WTC11 (cell line): ENCODE results near the gene ZSCAN25. TPM values are rescaled to one million over a fixed set of nuclear protein-coding genes. Genes with fewer than 3 reads are reported as not detected.

Source experiments
- ATAC-seq: fragments of 200-7000 bp; cut with Tn5 transposase; 2 replicates; pipeline ENCODE4 v1.10.0; 2021; ENCODE audit warnings: mild to moderate bottlenecking, moderate library complexity
- CTCF ChIA-PET: fragments of 300-600 bp; sonication (Branson Sonifier 250); formaldehyde crosslinking; loops from one replicate; lab custom pipeline; 2021; ENCODE audit warnings: antibody characterized with exemption; lab: Charles Lee
- POLR2A ChIA-PET: fragments of 350-600 bp; sonication (Branson Sonifier 250); formaldehyde crosslinking; loops from one replicate; lab custom pipeline; 2021; ENCODE audit warnings: antibody characterized with exemption; lab: Charles Lee
- DNase-seq: peaks from one replicate; pipeline ENCODE4 v3.0.0; 2021; ENCODE audit warnings: low spot score
- H3K27ac Mint-ChIP-seq: 2 replicates; pipeline ENCODE4 v1.8.0; 2021; ENCODE audit warnings: mixed read lengths
- H3K27me3 Mint-ChIP-seq: 2 replicates; pipeline ENCODE4 v1.8.0; 2021; ENCODE audit warnings: low read depth, mild to moderate bottlenecking, moderate library complexity, mixed read lengths
- H3K36me3 Mint-ChIP-seq: 2 replicates; pipeline ENCODE4 v1.8.0; 2021; ENCODE audit warnings: mixed read lengths
- H3K4me1 Mint-ChIP-seq: 2 replicates; pipeline ENCODE4 v1.8.0; 2022; ENCODE audit warnings: mixed read lengths
- H3K4me3 Mint-ChIP-seq: 2 replicates; pipeline ENCODE4 v1.8.0; 2021; ENCODE audit warnings: mild to moderate bottlenecking, moderate library complexity, mixed read lengths
- H3K9me3 Mint-ChIP-seq: 2 replicates; pipeline ENCODE4 v1.8.0; 2021; ENCODE audit warnings: mixed read lengths
- CREB1 ChIP-seq: sonication (generic); formaldehyde crosslinking; IDR thresholded peaks from 2 replicates; pipeline ENCODE4 v1.8.0; 2023; ENCODE audit warnings: mild to moderate bottlenecking, missing genetic modification reagents
- CREM ChIP-seq: sonication (generic); formaldehyde crosslinking; IDR thresholded peaks from 2 replicates; pipeline ENCODE4 v1.8.1; 2022; ENCODE audit warnings: mild to moderate bottlenecking, missing genetic modification reagents, moderate library complexity
- EMX1 ChIP-seq: fragments of 250-450 bp; sonication (Bioruptor Pico); IDR thresholded peaks from 2 replicates; pipeline ENCODE4 v1.8.0; 2021; ENCODE audit warnings: mild to moderate bottlenecking
- GRHL2 ChIP-seq: fragments of 250-450 bp; sonication (Bioruptor Pico); IDR thresholded peaks from 2 replicates; pipeline ENCODE4 v1.8.0; 2022; ENCODE audit warnings: mild to moderate bottlenecking, moderate library complexity; ENCODE audit not compliant: insufficient replicate concordance, severe bottlenecking
- MYBL2 ChIP-seq: sonication (generic); formaldehyde crosslinking; IDR thresholded peaks from 2 replicates; pipeline ENCODE4 v1.8.1; 2023; ENCODE audit warnings: mild to moderate bottlenecking, moderate library complexity, missing genetic modification reagents
- NFATC4 ChIP-seq: fragments of 250-450 bp; sonication (Bioruptor Pico); IDR thresholded peaks from 2 replicates; pipeline ENCODE4 v1.9.0; 2021; ENCODE audit warnings: mild to moderate bottlenecking
- NR1H2 ChIP-seq: sonication (generic); formaldehyde crosslinking; IDR thresholded peaks from 2 replicates; pipeline ENCODE4 v1.9.0; 2021; ENCODE audit warnings: mild to moderate bottlenecking, moderate library complexity, missing genetic modification reagents
- RORB ChIP-seq: fragments of 250-450 bp; sonication (Bioruptor Pico); IDR thresholded peaks from 2 replicates; pipeline ENCODE4 v1.9.0; 2021; ENCODE audit warnings: mild to moderate bottlenecking
- SP1 ChIP-seq: sonication (generic); formaldehyde crosslinking; conservative IDR thresholded peaks from 2 replicates; pipeline ENCODE4 v1.8.1; 2022; ENCODE audit warnings: missing genetic modification reagents
- ZBTB21 ChIP-seq: sonication (generic); formaldehyde crosslinking; IDR thresholded peaks from 2 replicates; pipeline ENCODE4 v1.8.1; 2023; ENCODE audit warnings: mild to moderate bottlenecking, missing genetic modification reagents, borderline replicate concordance
- ZNF232 ChIP-seq: sonication (generic); formaldehyde crosslinking; IDR thresholded peaks from 2 replicates; pipeline ENCODE4 v1.8.0; 2022; ENCODE audit warnings: mild to moderate bottlenecking, missing genetic modification reagents
- ZNF671 ChIP-seq: fragments of 250-450 bp; sonication (Bioruptor Pico); IDR thresholded peaks from 2 replicates; pipeline ENCODE4 v1.8.0; 2021; ENCODE audit warnings: mild to moderate bottlenecking
- total RNA-seq: library from RNA; stranded (reverse); gene quantifications from 3 replicates; pipeline ENCODE4 v1.2.3, GENCODE V29; 2021
- TF ChIP-seq, protein P1 (sequence below): fragments of 250-450 bp; sonication (Bioruptor Pico); IDR thresholded peaks from 2 replicates; pipeline ENCODE4 v1.9.0; 2021; ENCODE audit warnings: mild to moderate bottlenecking, borderline replicate concordance
- TF ChIP-seq, protein P2 (sequence below): sonication (generic); formaldehyde crosslinking; IDR thresholded peaks from 2 replicates; pipeline ENCODE4 v1.8.1; 2022; ENCODE audit warnings: missing genetic modification reagents, borderline replicate concordance
- TF ChIP-seq, protein P3 (sequence below): sonication (generic); formaldehyde crosslinking; IDR thresholded peaks from 2 replicates; pipeline ENCODE4 v1.8.0; 2023; ENCODE audit warnings: missing genetic modification reagents
- TF ChIP-seq, protein P4 (sequence below): sonication (generic); formaldehyde crosslinking; IDR thresholded peaks from 2 replicates; pipeline ENCODE4 v1.8.0; 2023; ENCODE audit warnings: missing genetic modification reagents, mild to moderate bottlenecking, borderline replicate concordance

ZSCAN25 gene
- total RNA-seq, 1 experiment from 2014 or later = 20.1 TPM

DNA sequence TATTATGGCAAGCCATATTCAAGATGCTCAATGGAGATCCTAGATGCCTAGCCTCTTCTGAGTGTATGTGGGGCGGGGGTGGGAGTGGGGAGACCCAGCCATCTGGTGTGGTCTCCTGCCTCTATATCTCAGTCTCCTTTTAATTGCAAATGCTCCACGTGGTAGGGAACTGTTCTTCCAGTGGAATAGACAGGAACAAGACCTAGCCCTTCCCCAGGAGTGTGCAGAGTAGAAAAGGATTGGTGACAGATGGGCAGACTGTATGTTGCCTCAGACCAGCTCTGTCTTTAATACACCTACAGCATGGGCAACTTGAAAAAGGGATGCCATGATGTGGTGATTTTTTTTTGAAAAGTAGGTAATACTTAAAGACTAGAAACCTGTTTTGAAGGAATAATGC lies 50.4 kb downstream of the ZSCAN25 start:
- Mint-ChIP-seq H3K9me3 (no peaks in the 10 kb centered on the region), H3K27ac (no peak overlapping the region), H3K4me1 (no peaks in the 10 kb centered on the region), H3K4me3 (no peak overlapping the region), H3K27me3 (no peaks in the 10 kb centered on the region), H3K36me3 (no peaks in the 10 kb centered on the region)
- ChIA-PET POLR2A (no interaction called here), CTCF (no interaction called here)
- TF ChIP-seq ZBTB21 (CRISPR knock-in tag) = no peak
- TF ChIP-seq ZNF232 (CRISPR knock-in tag) = no peak
- TF ChIP-seq, protein P1, sequence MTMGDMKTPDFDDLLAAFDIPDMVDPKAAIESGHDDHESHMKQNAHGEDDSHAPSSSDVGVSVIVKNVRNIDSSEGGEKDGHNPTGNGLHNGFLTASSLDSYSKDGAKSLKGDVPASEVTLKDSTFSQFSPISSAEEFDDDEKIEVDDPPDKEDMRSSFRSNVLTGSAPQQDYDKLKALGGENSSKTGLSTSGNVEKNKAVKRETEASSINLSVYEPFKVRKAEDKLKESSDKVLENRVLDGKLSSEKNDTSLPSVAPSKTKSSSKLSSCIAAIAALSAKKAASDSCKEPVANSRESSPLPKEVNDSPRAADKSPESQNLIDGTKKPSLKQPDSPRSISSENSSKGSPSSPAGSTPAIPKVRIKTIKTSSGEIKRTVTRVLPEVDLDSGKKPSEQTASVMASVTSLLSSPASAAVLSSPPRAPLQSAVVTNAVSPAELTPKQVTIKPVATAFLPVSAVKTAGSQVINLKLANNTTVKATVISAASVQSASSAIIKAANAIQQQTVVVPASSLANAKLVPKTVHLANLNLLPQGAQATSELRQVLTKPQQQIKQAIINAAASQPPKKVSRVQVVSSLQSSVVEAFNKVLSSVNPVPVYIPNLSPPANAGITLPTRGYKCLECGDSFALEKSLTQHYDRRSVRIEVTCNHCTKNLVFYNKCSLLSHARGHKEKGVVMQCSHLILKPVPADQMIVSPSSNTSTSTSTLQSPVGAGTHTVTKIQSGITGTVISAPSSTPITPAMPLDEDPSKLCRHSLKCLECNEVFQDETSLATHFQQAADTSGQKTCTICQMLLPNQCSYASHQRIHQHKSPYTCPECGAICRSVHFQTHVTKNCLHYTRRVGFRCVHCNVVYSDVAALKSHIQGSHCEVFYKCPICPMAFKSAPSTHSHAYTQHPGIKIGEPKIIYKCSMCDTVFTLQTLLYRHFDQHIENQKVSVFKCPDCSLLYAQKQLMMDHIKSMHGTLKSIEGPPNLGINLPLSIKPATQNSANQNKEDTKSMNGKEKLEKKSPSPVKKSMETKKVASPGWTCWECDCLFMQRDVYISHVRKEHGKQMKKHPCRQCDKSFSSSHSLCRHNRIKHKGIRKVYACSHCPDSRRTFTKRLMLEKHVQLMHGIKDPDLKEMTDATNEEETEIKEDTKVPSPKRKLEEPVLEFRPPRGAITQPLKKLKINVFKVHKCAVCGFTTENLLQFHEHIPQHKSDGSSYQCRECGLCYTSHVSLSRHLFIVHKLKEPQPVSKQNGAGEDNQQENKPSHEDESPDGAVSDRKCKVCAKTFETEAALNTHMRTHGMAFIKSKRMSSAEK (CRISPR knock-in tag) = no peak
- no peak for TF ChIP-seq EMX1 (CRISPR knock-in tag)
- TF ChIP-seq NR1H2 (CRISPR knock-in tag) = no peak
- TF ChIP-seq MYBL2 (CRISPR knock-in tag) = no peak
- no peak for TF ChIP-seq NFATC4 (CRISPR knock-in tag)
- TF ChIP-seq, protein P2, sequence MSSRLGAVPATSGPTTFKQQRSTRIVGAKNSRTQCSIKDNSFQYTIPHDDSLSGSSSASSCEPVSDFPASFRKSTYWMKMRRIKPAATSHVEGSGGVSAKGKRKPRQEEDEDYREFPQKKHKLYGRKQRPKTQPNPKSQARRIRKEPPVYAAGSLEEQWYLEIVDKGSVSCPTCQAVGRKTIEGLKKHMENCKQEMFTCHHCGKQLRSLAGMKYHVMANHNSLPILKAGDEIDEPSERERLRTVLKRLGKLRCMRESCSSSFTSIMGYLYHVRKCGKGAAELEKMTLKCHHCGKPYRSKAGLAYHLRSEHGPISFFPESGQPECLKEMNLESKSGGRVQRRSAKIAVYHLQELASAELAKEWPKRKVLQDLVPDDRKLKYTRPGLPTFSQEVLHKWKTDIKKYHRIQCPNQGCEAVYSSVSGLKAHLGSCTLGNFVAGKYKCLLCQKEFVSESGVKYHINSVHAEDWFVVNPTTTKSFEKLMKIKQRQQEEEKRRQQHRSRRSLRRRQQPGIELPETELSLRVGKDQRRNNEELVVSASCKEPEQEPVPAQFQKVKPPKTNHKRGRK = no peak
- TF ChIP-seq GRHL2 (CRISPR knock-in tag) = no peak
- no peak for TF ChIP-seq CREB1 (CRISPR knock-in tag)
- TF ChIP-seq RORB = no peak
- TF ChIP-seq ZNF671 = no peak
- no peak for ATAC-seq
- DNase-seq = no peak

DNA sequence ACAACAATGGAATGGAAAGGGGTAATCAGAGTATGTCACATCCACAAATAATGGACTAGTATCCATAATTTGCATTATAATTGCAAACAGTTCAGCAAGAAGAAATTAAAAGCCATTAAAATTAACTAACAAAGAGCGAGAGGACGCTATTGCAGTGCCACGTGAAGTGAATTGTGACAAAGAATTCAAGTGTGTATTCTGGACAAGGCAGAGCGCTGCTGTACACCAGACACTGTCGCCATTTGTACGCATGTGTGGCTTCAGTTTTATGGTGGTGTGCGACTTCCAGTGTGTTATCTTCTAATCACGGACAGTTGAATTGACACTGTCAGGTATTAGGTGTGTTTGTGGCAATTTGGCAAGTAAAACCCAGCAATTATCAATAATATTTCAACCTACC lies 51.8 kb downstream of the ZSCAN25 start:
- TF ChIP-seq CREM (no peak), SP1 (CRISPR knock-in tag) (no peak), ZNF232 (CRISPR knock-in tag) (no peak)
- TF ChIP-seq, protein P3, sequence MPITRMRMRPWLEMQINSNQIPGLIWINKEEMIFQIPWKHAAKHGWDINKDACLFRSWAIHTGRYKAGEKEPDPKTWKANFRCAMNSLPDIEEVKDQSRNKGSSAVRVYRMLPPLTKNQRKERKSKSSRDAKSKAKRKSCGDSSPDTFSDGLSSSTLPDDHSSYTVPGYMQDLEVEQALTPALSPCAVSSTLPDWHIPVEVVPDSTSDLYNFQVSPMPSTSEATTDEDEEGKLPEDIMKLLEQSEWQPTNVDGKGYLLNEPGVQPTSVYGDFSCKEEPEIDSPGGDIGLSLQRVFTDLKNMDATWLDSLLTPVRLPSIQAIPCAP (CRISPR knock-in tag) = no peak
- TF ChIP-seq, protein P4, sequence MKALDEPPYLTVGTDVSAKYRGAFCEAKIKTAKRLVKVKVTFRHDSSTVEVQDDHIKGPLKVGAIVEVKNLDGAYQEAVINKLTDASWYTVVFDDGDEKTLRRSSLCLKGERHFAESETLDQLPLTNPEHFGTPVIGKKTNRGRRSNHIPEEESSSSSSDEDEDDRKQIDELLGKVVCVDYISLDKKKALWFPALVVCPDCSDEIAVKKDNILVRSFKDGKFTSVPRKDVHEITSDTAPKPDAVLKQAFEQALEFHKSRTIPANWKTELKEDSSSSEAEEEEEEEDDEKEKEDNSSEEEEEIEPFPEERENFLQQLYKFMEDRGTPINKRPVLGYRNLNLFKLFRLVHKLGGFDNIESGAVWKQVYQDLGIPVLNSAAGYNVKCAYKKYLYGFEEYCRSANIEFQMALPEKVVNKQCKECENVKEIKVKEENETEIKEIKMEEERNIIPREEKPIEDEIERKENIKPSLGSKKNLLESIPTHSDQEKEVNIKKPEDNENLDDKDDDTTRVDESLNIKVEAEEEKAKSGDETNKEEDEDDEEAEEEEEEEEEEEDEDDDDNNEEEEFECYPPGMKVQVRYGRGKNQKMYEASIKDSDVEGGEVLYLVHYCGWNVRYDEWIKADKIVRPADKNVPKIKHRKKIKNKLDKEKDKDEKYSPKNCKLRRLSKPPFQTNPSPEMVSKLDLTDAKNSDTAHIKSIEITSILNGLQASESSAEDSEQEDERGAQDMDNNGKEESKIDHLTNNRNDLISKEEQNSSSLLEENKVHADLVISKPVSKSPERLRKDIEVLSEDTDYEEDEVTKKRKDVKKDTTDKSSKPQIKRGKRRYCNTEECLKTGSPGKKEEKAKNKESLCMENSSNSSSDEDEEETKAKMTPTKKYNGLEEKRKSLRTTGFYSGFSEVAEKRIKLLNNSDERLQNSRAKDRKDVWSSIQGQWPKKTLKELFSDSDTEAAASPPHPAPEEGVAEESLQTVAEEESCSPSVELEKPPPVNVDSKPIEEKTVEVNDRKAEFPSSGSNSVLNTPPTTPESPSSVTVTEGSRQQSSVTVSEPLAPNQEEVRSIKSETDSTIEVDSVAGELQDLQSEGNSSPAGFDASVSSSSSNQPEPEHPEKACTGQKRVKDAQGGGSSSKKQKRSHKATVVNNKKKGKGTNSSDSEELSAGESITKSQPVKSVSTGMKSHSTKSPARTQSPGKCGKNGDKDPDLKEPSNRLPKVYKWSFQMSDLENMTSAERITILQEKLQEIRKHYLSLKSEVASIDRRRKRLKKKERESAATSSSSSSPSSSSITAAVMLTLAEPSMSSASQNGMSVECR (CRISPR knock-in tag) = no peak
- TF ChIP-seq, protein P1 (CRISPR knock-in tag) = no peak
- ChIA-PET POLR2A (no interaction called here), CTCF (no interaction called here)
- H3K27me3 Mint-ChIP-seq = no peaks in the 10 kb centered on the region
- DNase-seq (no peak), ATAC-seq (no peak)
- H3K27ac Mint-ChIP-seq = no peak overlapping the region
- H3K9me3 Mint-ChIP-seq = no peaks in the 10 kb centered on the region
- no peak overlapping the region for H3K4me3 Mint-ChIP-seq
- no peaks in the 10 kb centered on the region for H3K36me3 Mint-ChIP-seq
- no peaks in the 10 kb centered on the region for H3K4me1 Mint-ChIP-seq
